NB4 (cell line): ENCODE data around the gene FER.

ENCODE experiments used
- CTCF ChIP-seq: IDR thresholded peaks from one replicate; pipeline ENCODE4 v1.5.1; 2012; ENCODE audit warnings: low read depth, low read length
- MAX ChIP-seq: IDR thresholded peaks from 2 replicates; pipeline ENCODE4 v1.6.1; 2011; ENCODE audit warnings: low read depth, low read length
- MYC ChIP-seq: IDR thresholded peaks from 2 replicates; pipeline ENCODE4 v1.6.1; 2011; ENCODE audit warnings: low read depth, low read length
- POLR2A ChIP-seq: IDR thresholded peaks from 2 replicates; pipeline ENCODE4 v1.6.1; 2011; ENCODE audit warnings: mild to moderate bottlenecking; ENCODE audit not compliant: insufficient read length; ENCODE audit errors: extremely low read depth

- no peak for TF ChIP-seq CTCF
- no peak for TF ChIP-seq POLR2A
- no peak for TF ChIP-seq MAX
- no peak for TF ChIP-seq MYC
These were observed 420.5 kb downstream of the FER start for GRCh38 chr5:109168151-109168550.
